LNCaP clone FGC (cell line): ENCODE results near the gene GRK1.

Source experiments
- DNase-seq: peaks from one replicate; pipeline ENCODE4 v3.0.0-alpha.2; 2011; ENCODE audit warnings: low read depth
- H3K4me3 ChIP-seq: 2 replicates; pipeline ENCODE4 v1.5.1; 2011; ENCODE audit warnings: mild to moderate bottlenecking, low read depth, low read length, control low read depth
- CTCF ChIP-seq: IDR thresholded peaks from 2 replicates; pipeline ENCODE4 v1.5.1; 2012; ENCODE audit warnings: mild to moderate bottlenecking; ENCODE audit not compliant: control insufficient read depth, insufficient read depth; ENCODE audit errors: extremely low read depth

The GRK1 gene

GRCh38 chr13:113654591-113655345, 12.3 kb upstream of the GRK1 start:
- DNase-seq: no peak
- TF ChIP-seq CTCF: no peak
- H3K4me3 ChIP-seq: no peak overlapping the region

DNA sequence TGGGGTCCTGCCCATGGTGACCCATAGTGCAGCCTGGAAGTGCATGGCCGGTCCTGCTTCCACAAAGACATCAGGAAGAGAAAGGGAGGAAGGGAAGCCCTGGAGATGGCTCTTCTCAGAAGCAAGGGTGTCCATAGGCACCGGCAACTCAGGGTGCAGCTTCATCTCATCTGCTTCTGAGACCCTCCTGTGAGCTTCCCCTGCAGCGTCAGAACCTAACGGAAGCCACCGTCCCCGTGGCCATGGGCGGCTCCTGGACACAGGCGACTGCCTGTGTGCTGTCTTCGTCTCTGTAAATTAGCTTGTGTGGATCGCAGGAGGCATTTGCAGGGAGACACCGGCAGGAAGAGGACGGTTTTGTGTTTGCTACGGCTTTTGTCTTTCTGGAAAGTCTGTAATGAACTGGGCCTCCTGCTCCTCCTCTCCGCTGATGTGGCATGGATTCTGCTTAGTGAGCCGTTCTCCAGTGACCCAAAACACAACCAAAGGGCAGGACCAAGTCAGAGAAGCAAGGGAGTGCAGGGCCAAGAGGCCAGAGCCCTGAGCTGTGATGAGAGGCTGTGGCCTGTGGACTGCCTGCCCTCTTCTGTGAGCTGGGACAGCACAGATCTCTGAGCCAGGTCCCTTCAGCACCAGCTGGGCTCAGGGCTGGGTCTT, 11.5 kb upstream of the GRK1 start:
- DNase-seq: no peak
- no peak for TF ChIP-seq CTCF
- H3K4me3 ChIP-seq: no peak overlapping the region

- DNase-seq: no peak
- no peak for TF ChIP-seq CTCF
- no peak overlapping the region for H3K4me3 ChIP-seq
Observed at GRCh38 chr13:113656003-113656588, 10.9 kb upstream of the GRK1 start.

- no peak overlapping the region for H3K4me3 ChIP-seq
- DNase-seq: no peak
- TF ChIP-seq CTCF: no peak
Observed at GRCh38 chr13:113656831-113657671, 10.0 kb upstream of the GRK1 start.

- no peak within 1 kb of the TSS for H3K4me3 ChIP-seq
- DNase-seq: no peak
- TF ChIP-seq CTCF: no peak
Observed at GRCh38 chr13:113657851-113658741, 8.9 kb upstream of the GRK1 start, which contains the start of gene ATP4B. TSS of gene ATP4B (minus strand) at chr13:113658198. CDS start at chr13:113658144, 54 bp downstream.

- no peak for TF ChIP-seq CTCF
- no peak overlapping the region for H3K4me3 ChIP-seq
- no peak for DNase-seq
Observed at GRCh38 chr13:113658836-113659235, 8.2 kb upstream of the GRK1 start.
